D721Med (cell line): Measurements from ENCODE around the gene RHOU.

Experiments
- DNase-seq: peaks from one replicate; pipeline ENCODE4 v3.0.0; 2011; ENCODE audit warnings: low spot score; ENCODE audit not compliant: insufficient read length
- FAIRE-seq: peaks from 2 replicates; lab custom pipeline; 2011; peaks lifted over from hg19 to GRCh38; lab: Jason Lieb, UNC
- TF ChIP-seq, protein P1 (sequence below): IDR thresholded peaks from 2 replicates; pipeline ENCODE4 v1.5.1; 2012; ENCODE audit warnings: mild to moderate bottlenecking, control low read depth; ENCODE audit not compliant: insufficient read depth; ENCODE audit errors: missing control alignments

RHOU gene

DNA sequence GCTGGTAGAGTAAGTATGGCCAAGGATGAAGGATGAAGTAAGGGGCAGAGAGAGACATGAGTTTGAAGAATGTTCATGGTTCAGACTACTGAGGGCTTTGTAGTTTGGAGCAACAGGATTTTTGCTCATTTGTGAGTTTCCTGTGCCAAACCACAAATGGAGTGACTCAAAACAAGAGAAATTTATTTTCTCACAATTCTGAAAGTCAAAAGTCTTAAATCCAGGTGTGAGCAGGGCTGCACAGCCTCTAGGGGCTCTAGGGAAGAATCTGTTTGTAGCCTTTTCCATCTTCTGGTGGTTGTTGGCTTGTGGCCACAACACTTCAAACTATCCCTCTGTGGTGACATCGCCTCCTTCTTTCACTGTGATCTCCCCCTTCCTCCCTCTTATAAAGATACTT lies 58.9 kb downstream of the RHOU start:
- TF ChIP-seq, protein P1, sequence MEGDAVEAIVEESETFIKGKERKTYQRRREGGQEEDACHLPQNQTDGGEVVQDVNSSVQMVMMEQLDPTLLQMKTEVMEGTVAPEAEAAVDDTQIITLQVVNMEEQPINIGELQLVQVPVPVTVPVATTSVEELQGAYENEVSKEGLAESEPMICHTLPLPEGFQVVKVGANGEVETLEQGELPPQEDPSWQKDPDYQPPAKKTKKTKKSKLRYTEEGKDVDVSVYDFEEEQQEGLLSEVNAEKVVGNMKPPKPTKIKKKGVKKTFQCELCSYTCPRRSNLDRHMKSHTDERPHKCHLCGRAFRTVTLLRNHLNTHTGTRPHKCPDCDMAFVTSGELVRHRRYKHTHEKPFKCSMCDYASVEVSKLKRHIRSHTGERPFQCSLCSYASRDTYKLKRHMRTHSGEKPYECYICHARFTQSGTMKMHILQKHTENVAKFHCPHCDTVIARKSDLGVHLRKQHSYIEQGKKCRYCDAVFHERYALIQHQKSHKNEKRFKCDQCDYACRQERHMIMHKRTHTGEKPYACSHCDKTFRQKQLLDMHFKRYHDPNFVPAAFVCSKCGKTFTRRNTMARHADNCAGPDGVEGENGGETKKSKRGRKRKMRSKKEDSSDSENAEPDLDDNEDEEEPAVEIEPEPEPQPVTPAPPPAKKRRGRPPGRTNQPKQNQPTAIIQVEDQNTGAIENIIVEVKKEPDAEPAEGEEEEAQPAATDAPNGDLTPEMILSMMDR: no peak

DNA sequence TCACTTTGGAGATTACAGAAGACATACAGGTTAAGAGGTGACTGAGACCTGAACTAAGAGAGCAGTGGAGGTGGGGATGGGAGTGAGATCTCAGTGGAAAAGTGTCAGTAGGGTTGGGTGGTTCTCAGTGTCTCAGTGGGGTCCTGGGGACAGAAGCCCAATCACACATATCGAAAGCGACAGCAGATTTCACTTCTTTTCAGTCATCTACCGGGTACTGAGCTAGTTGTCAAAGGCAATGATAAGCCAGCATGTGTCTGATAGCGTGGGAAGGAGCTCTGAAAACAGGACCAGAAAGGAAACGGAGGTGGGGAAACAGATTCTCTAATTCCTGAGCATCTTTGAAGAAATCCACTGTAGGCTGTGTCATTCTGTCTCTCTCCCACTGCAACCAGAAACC lies 59.5 kb downstream of the RHOU start:
- DNase-seq (no peak), FAIRE-seq (no peak)
- TF ChIP-seq, protein P1: no peak

More for the DNA sequence above, 58.9 kb downstream of the RHOU start:
- DNase-seq (no peak), FAIRE-seq (no peak)

DNA sequence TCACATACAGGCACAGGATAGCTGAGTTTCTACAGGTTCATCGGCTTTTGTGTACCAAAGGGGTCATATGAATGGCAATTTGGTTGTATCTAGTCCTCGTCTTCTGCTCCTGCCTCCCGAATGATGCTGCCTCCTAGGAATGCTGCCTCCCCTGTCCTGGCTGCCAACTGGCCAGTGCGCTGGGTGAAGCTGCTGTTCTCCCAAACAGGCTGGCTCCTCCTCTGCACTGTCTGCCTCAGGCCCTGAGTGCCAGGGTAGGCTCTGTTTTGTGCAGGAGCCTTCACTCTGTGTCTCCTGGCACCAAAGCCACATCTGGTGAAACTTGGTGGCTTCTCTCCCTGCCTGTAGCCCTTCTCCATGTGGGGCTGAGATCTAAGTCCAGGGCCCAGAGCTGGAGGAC lies 60.3 kb downstream of the RHOU start:
- TF ChIP-seq, protein P1: no peak
- FAIRE-seq: no peak
- DNase-seq: no peak
